ENCODE measurements around the gene SLC29A3. TPM values are rescaled to one million over a fixed set of nuclear protein-coding genes. Genes with fewer than 3 reads are reported as not detected.

The SLC29A3 gene
- total RNA-seq, 2 donors from 2014 or later, result 3.2 to 5.9 TPM

- ATAC-seq (ENCODE audit: insufficient number of reproducible peaks, low FRiP score, low read depth) (no peak), DNase-seq (ENCODE audit: low spot score) (no peak)
- Histone ChIP-seq H3K4me1 (ENCODE audit: control insufficient read depth in 1 of 2, low read depth in 2 of 2) (peaks cover 10 to 17% of the 10 kb centered on the region in 2 donors), H3K9me3 (no peaks in the 10 kb centered on the region), H3K4me3 (no peak overlapping the region), H3K36me3 (no peaks in the 10 kb centered on the region), H3K27ac (no peak overlapping the region), H3K27me3 (replicated peaks; ENCODE audit: insufficient read depth) (no peaks in the 10 kb centered on the region)
- no peak for TF ChIP-seq CTCF (IDR thresholded peaks at IDR 0.05)
These were observed 82.0 kb downstream of the SLC29A3 start for GRCh38 chr10:71401056-71401455.

- peaks cover 10 to 17% of the 10 kb centered on the region in 2 donors for H3K4me1 ChIP-seq (ENCODE audit: control insufficient read depth in 1 of 2, low read depth in 2 of 2)
- DNase-seq (ENCODE audit: low spot score) (no peak), ATAC-seq (ENCODE audit: insufficient number of reproducible peaks, low FRiP score, low read depth) (no peak)
- H3K9me3 ChIP-seq, result no peaks in the 10 kb centered on the region
- no peak overlapping the region for H3K4me3 ChIP-seq
- H3K36me3 ChIP-seq, result no peaks in the 10 kb centered on the region
- TF ChIP-seq CTCF (IDR thresholded peaks at IDR 0.05), result no peak
- no peaks in the 10 kb centered on the region for H3K27me3 ChIP-seq (replicated peaks; ENCODE audit: insufficient read depth)
- H3K27ac ChIP-seq, result no peak overlapping the region
These were observed 82.9 kb downstream of the SLC29A3 start for GRCh38 chr10:71402005-71402404.

- no peak for TF ChIP-seq CTCF (IDR thresholded peaks at IDR 0.05)
- Histone ChIP-seq H3K9me3 (no peaks in the 10 kb centered on the region), H3K27ac (no peak overlapping the region), H3K4me1 (ENCODE audit: control insufficient read depth in 1 of 2, low read depth in 2 of 2) (no peaks in the 10 kb centered on the region), H3K4me3 (no peak overlapping the region), H3K36me3 (no peaks in the 10 kb centered on the region), H3K27me3 (replicated peaks; ENCODE audit: insufficient read depth) (no peaks in the 10 kb centered on the region)
- DNase-seq (ENCODE audit: low spot score) (no peak), ATAC-seq (ENCODE audit: insufficient number of reproducible peaks, low FRiP score, low read depth) (no peak)
These were observed 85.6 kb downstream of the SLC29A3 start for GRCh38 chr10:71404503-71405295.

- ATAC-seq (ENCODE audit: insufficient number of reproducible peaks, low FRiP score, low read depth) (no peak), DNase-seq (ENCODE audit: low spot score) (no peak)
- Histone ChIP-seq H3K9me3 (peaks cover 5% of the 10 kb centered on the region), H3K4me1 (ENCODE audit: control insufficient read depth in 1 of 2, low read depth in 2 of 2) (no peaks in the 10 kb centered on the region), H3K4me3 (no peak overlapping the region), H3K36me3 (no peaks in the 10 kb centered on the region), H3K27me3 (replicated peaks; ENCODE audit: insufficient read depth) (no peaks in the 10 kb centered on the region), H3K27ac (no peak overlapping the region)
- no peak for TF ChIP-seq CTCF (IDR thresholded peaks at IDR 0.05)
These were observed 87.8 kb downstream of the SLC29A3 start for GRCh38 chr10:71406878-71407277.

- no peak for DNase-seq (ENCODE audit: low spot score)
These were observed 89.6 kb downstream of the SLC29A3 start for GRCh38 chr10:71408436-71409225.

More at GRCh38 chr10:71408436-71409225, 89.6 kb downstream of the SLC29A3 start:
- Histone ChIP-seq H3K4me3 (no peak overlapping the region), H3K36me3 (no peaks in the 10 kb centered on the region), H3K4me1 (ENCODE audit: control insufficient read depth in 1 of 2, low read depth in 2 of 2) (no peaks in the 10 kb centered on the region), H3K9me3 (peaks cover 7% of the 10 kb centered on the region), H3K27me3 (replicated peaks; ENCODE audit: insufficient read depth) (no peaks in the 10 kb centered on the region), H3K27ac (no peak overlapping the region)
- no peak for ATAC-seq (ENCODE audit: insufficient number of reproducible peaks, low FRiP score, low read depth)
- no peak for TF ChIP-seq CTCF (IDR thresholded peaks at IDR 0.05)
